ENCODE data around the gene TMC8. TPM values are rescaled to one million over a fixed set of nuclear protein-coding genes. Genes with fewer than 3 reads are reported as not detected.

The TMC8 gene
- polyA plus RNA-seq, 2 of the 4 experiments (the other 2 are of a cell fraction): 0.14 to 0.26 TPM

- Histone ChIP-seq H3K9me3 (no peaks in the 10 kb centered on the region), H3K27ac (no peak overlapping the region), H3K4me2 (no peak overlapping the region), H3K4me3 (no peak overlapping the region), H3K4me1 (no peaks in the 10 kb centered on the region)
- DNase-seq (ENCODE audit: low read depth in 1 of 2, low spot score in 1 of 2) (no peak), ATAC-seq (no peak), FAIRE-seq (no peak)
- ChIA-PET POLR2A (no interaction called here), CTCF (interaction anchor here (0.6 to 12.7 kb wide), 27 partner anchors 9 to 401 kb away, joined by 3 to 199 read pairs (median 6); partner anchors contain the start of genes AFMID, TK1 and TMC6)
- TF ChIP-seq JUN (IDR thresholded peaks at IDR 0.05): no peak
- TF ChIP-seq ELK1 (IDR thresholded peaks at IDR 0.05; ENCODE audit: low read depth, low read length): no peak
- no peak for TF ChIP-seq MAFK (IDR thresholded peaks at IDR 0.05; ENCODE audit: partially characterized antibody)
- no peak for TF ChIP-seq HOXB5 (CRISPR knock-in tag; IDR thresholded peaks at IDR 0.05)
- 82% methylated on average over 25 of the region's 25 CpGs for WGBS (ENCODE audit: missing lambda C conversion rate)
These were observed 16.5 kb upstream of the TMC8 start for GRCh38 chr17:78113804-78114785.

GRCh38 chr17:78114831-78115723 is 15.5 kb upstream of the TMC8 start:
- no peak overlapping the region for H3K4me3 ChIP-seq
- CTCF ChIA-PET: interaction anchor here (0.6 to 12.7 kb wide), 15 partner anchors 9 to 402 kb away, joined by 3 to 199 read pairs (median 6); partner anchors contain the start of genes AFMID, TK1 and TMC6
- H3K9me3 ChIP-seq: no peaks in the 10 kb centered on the region
- POLR2A ChIA-PET: no interaction called here
- ATAC-seq (no peak), FAIRE-seq (no peak), DNase-seq (ENCODE audit: low read depth in 1 of 2, low spot score in 1 of 2) (no peak)
- no peak for TF ChIP-seq FOSL2 (IDR thresholded peaks at IDR 0.05)
- no peak for TF ChIP-seq FOSL2 (CRISPR knock-in tag; IDR thresholded peaks at IDR 0.05)
- no peak for TF ChIP-seq SREBF2 (IDR thresholded peaks at IDR 0.05)
- TF ChIP-seq MAX (IDR thresholded peaks at IDR 0.05): no peak
- TF ChIP-seq ZC3H11A (IDR thresholded peaks at IDR 0.05): no peak
- TF ChIP-seq PBX3 (IDR thresholded peaks at IDR 0.05): no peak
- no peak for TF ChIP-seq ZSCAN20 (CRISPR knock-in tag; IDR thresholded peaks at IDR 0.05)
- TF ChIP-seq NPAS2 (CRISPR knock-in tag; IDR thresholded peaks at IDR 0.05; ENCODE audit: borderline replicate concordance): no peak
- no peak for TF ChIP-seq KDM5A (IDR thresholded peaks at IDR 0.05)
- no peak for TF ChIP-seq SMC3 (IDR thresholded peaks at IDR 0.05)
- TF ChIP-seq REST (IDR thresholded peaks at IDR 0.05): no peak
- no peak for TF ChIP-seq CTCF (IDR thresholded peaks at IDR 0.05)
- TF ChIP-seq RFX5 (IDR thresholded peaks at IDR 0.05): no peak
- no peak for TF ChIP-seq GATA3 (IDR thresholded peaks at IDR 0.05; ENCODE audit: borderline replicate concordance)
- TF ChIP-seq HOXB5 (CRISPR knock-in tag; IDR thresholded peaks at IDR 0.05): no peak
- TF ChIP-seq HMGXB4 (CRISPR knock-in tag; IDR thresholded peaks at IDR 0.05; ENCODE audit: borderline replicate concordance): no peak
- no peak for TF ChIP-seq CBX8 (IDR thresholded peaks at IDR 0.05)
- 66% methylated on average over 28 of the region's 28 CpGs for WGBS (ENCODE audit: missing lambda C conversion rate)
- H3K4me1 ChIP-seq: no peaks in the 10 kb centered on the region
- H3K4me2 ChIP-seq: no peak overlapping the region
- H3K27ac ChIP-seq: no peak overlapping the region
